Liver (tissue), 9 donors: ENCODE data around the gene ZNF714. TPM values are rescaled to one million over a fixed set of nuclear protein-coding genes. Genes with fewer than 3 reads are reported as not detected.
"Not testable (repeated sequence)": the region's sequence is repeated elsewhere in the genome, so short reads cannot be mapped to it uniquely, and the experiment has no call there.

Experiments
- DNase-seq: peaks from one replicate; pipeline ENCODE4 v3.0.0-alpha.2; 2017; ENCODE audit warnings: low spot score
- H3K27ac ChIP-seq, 2 donors: one replicate each; pipeline ENCODE4 v1.7.0; 2013; ENCODE audit warnings: inconsistent platforms in 2 of 2, low read length in 2 of 2, control low read depth in 1 of 2, low read depth in 1 of 2, mild to moderate bottlenecking in 1 of 2
- H3K27me3 ChIP-seq, 4 donors: one replicate each; pipeline versions ENCODE4 v1.6.1 to v1.7.0; 2013; ENCODE audit warnings: low read length in 3 of 4, inconsistent platforms in 1 of 4, mild to moderate bottlenecking in 1 of 4, moderate library complexity in 1 of 4; ENCODE audit not compliant: control insufficient read depth in 4 of 4, insufficient read depth in 4 of 4
- H3K36me3 ChIP-seq, 4 donors: one replicate each; pipeline versions ENCODE4 v1.6.1 to v1.7.0; 2013; ENCODE audit warnings: low read length in 3 of 4, mild to moderate bottlenecking in 3 of 4, low read depth in 1 of 4, moderate library complexity in 1 of 4; ENCODE audit not compliant: control insufficient read depth in 4 of 4, insufficient read depth in 3 of 4
- H3K4me1 ChIP-seq, 4 donors: one replicate each; pipeline versions ENCODE4 v1.6.1 to v1.7.0; 2013; ENCODE audit warnings: low read length in 3 of 4, mild to moderate bottlenecking in 3 of 4, moderate library complexity in 1 of 4; ENCODE audit not compliant: control insufficient read depth in 4 of 4, insufficient read depth in 4 of 4
- H3K4me3 ChIP-seq, 3 donors: one replicate each; pipeline versions ENCODE4 v1.6.1 to v1.7.0; 2013; ENCODE audit warnings: low read length in 3 of 3, control low read depth in 1 of 3, low read depth in 1 of 3, mild to moderate bottlenecking in 1 of 3
- H3K9ac ChIP-seq, 2 donors: one replicate each; pipeline ENCODE4 v1.7.0; 2013; ENCODE audit warnings: low read length in 2 of 2, mild to moderate bottlenecking in 2 of 2, moderate library complexity in 2 of 2, control low read depth in 1 of 2, low read depth in 1 of 2
- H3K9me3 ChIP-seq, 4 donors: one replicate each; pipeline versions ENCODE4 v1.6.1 to v1.7.0; 2013; ENCODE audit warnings: low read length in 3 of 4; ENCODE audit not compliant: control insufficient read depth in 4 of 4
- EGR1 ChIP-seq, 2 donors: IDR thresholded peaks; 2 replicates each; pipeline ENCODE4 v1.6.1; 2016 to 2018; ENCODE audit warnings: antibody characterized with exemption in 2 of 2, low read depth in 2 of 2
- FOXA1 ChIP-seq: IDR thresholded peaks from 2 replicates; pipeline ENCODE4 v1.6.1; 2016; ENCODE audit warnings: antibody characterized with exemption
- FOXA2 ChIP-seq: IDR thresholded peaks from 2 replicates; pipeline ENCODE4 v1.6.1; 2016; ENCODE audit warnings: antibody characterized with exemption
- GABPA ChIP-seq, 2 donors: IDR thresholded peaks in 1 of 2; conservative IDR thresholded peaks in 1 of 2; 2 replicates each; pipeline ENCODE4 v1.6.1; 2016; ENCODE audit warnings: antibody characterized with exemption in 2 of 2, mild to moderate bottlenecking in 1 of 2, moderate library complexity in 1 of 2
- HNF4A ChIP-seq, 2 donors: conservative IDR thresholded peaks; 2 replicates each; pipeline ENCODE4 v1.6.1; 2016; ENCODE audit warnings: antibody characterized with exemption in 2 of 2, mild to moderate bottlenecking in 2 of 2
- HNF4G ChIP-seq: IDR thresholded peaks from 2 replicates; pipeline ENCODE4 v1.6.1; 2016; ENCODE audit warnings: antibody characterized with exemption
- JUND ChIP-seq, 2 donors: IDR thresholded peaks; 2 replicates each; pipeline ENCODE4 v1.6.1; 2016; ENCODE audit warnings: antibody characterized with exemption in 2 of 2
- MAX ChIP-seq: IDR thresholded peaks from 2 replicates; pipeline ENCODE4 v1.6.1; 2016; ENCODE audit warnings: antibody characterized with exemption
- NR2F2 ChIP-seq: IDR thresholded peaks from 2 replicates; pipeline ENCODE4 v1.6.1; 2016; ENCODE audit warnings: antibody characterized with exemption
- RAD21 ChIP-seq, 2 donors: IDR thresholded peaks; 2 replicates each; pipeline ENCODE4 v1.6.1; 2016; ENCODE audit warnings: antibody characterized with exemption in 2 of 2, mild to moderate bottlenecking in 2 of 2
- RXRA ChIP-seq, 2 donors: IDR thresholded peaks; 2 replicates each; pipeline ENCODE4 v1.6.1; 2017 to 2018; ENCODE audit warnings: antibody characterized with exemption in 2 of 2, mild to moderate bottlenecking in 1 of 2
- SP1 ChIP-seq: IDR thresholded peaks from 2 replicates; pipeline ENCODE4 v1.6.1; 2018; ENCODE audit warnings: antibody characterized with exemption, mild to moderate bottlenecking
- TAF1 ChIP-seq: conservative IDR thresholded peaks from 2 replicates; pipeline ENCODE4 v1.6.1; 2016; ENCODE audit warnings: antibody characterized with exemption, mild to moderate bottlenecking
- YY1 ChIP-seq: IDR thresholded peaks from 2 replicates; pipeline ENCODE4 v1.6.1; 2016; ENCODE audit warnings: antibody characterized with exemption, mild to moderate bottlenecking
- WGBS: extraction: QIAGEN DNeasy Blood & Tissue Kit; methylation state at CpG from one replicate; pipeline ENCODE4 v1.1.7; 2013; 5-methylcytosine and 5-hydroxymethylcytosine counted together
- polyA plus RNA-seq, 2 donors: library from polyadenylated mRNA; stranded (reverse) in 1 of 2; unstranded in 1 of 2; fragments of 200-250 nt in 1 of 2; fragments of >200 nt in 1 of 2; fragmentation: Nextera tagmentation in 1 of 2; extraction: Ambion mirVana in 1 of 2; gene quantifications; one replicate each; pipeline versions ENCODE4 v1.2.1 to v1.2.3, GENCODE V29; 2013 to 2015
- total RNA-seq, 2 donors: library from RNA; depleted of rRNA; stranded (reverse); fragments of >200 nt; gene quantifications; one replicate each; pipeline ENCODE4 v1.2.3, GENCODE V29; 2014
- TF ChIP-seq, protein P1 (sequence below): IDR thresholded peaks from 2 replicates; pipeline ENCODE4 v1.6.1; 2016; ENCODE audit warnings: antibody characterized with exemption
- TF ChIP-seq, protein P2 (sequence below): IDR thresholded peaks from 2 replicates; pipeline ENCODE4 v1.6.1; 2016; ENCODE audit warnings: antibody characterized with exemption, mild to moderate bottlenecking
- TF ChIP-seq, protein P3 (sequence below): IDR thresholded peaks from 2 replicates; pipeline ENCODE4 v1.6.1; 2016; ENCODE audit warnings: antibody characterized with exemption
- donor health status: healthy.
- donor health status: healthy.
- donor health status: healthy.
- donor health status: healthy.
- donor health status: healthy.

ZNF714 gene
- total and polyA plus RNA-seq, 4 donors = 0.22 to 4.7 (median 0.81) TPM

GRCh38 chr19:21135433-21135832 lies 53.4 kb downstream of the ZNF714 start:
- Histone ChIP-seq H3K27me3 (no peaks in the 10 kb centered on the region), H3K9me3 (peaks cover 0 to 2% (median under 1%) of the 10 kb centered on the region in 4 donors), H3K27ac (no peak overlapping the region), H3K36me3 (peaks cover 0 to under 1% (median 0%) of the 10 kb centered on the region in 4 donors), H3K4me3 (no peak overlapping the region), H3K9ac (no peak overlapping the region), H3K4me1 (no peaks in the 10 kb centered on the region)
- 83% methylated on average over 8 of the region's 8 CpGs for WGBS
- TF ChIP-seq GABPA (IDR thresholded peaks at IDR 0.05 in 1 of 2, conservative IDR thresholded peaks at IDR 0.05 in 1 of 2) (no peak), RAD21 (IDR thresholded peaks at IDR 0.05) (no peak), FOXA1 (no peak), EGR1 (IDR thresholded peaks at IDR 0.05; ENCODE audit: low read depth in 2 of 2) (no peak), HNF4A (conservative IDR thresholded peaks at IDR 0.05) (no peak), JUND (IDR thresholded peaks at IDR 0.05) (no peak), MAX (no peak), FOXA2 (no peak), RXRA (IDR thresholded peaks at IDR 0.05) (no peak), TAF1 (no peak), HNF4G (no peak), SP1 (no peak), NR2F2 (no peak), YY1 (no peak)
- TF ChIP-seq, protein P1, sequence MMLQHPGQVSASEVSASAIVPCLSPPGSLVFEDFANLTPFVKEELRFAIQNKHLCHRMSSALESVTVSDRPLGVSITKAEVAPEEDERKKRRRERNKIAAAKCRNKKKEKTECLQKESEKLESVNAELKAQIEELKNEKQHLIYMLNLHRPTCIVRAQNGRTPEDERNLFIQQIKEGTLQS = no peak
- TF ChIP-seq, protein P2, sequence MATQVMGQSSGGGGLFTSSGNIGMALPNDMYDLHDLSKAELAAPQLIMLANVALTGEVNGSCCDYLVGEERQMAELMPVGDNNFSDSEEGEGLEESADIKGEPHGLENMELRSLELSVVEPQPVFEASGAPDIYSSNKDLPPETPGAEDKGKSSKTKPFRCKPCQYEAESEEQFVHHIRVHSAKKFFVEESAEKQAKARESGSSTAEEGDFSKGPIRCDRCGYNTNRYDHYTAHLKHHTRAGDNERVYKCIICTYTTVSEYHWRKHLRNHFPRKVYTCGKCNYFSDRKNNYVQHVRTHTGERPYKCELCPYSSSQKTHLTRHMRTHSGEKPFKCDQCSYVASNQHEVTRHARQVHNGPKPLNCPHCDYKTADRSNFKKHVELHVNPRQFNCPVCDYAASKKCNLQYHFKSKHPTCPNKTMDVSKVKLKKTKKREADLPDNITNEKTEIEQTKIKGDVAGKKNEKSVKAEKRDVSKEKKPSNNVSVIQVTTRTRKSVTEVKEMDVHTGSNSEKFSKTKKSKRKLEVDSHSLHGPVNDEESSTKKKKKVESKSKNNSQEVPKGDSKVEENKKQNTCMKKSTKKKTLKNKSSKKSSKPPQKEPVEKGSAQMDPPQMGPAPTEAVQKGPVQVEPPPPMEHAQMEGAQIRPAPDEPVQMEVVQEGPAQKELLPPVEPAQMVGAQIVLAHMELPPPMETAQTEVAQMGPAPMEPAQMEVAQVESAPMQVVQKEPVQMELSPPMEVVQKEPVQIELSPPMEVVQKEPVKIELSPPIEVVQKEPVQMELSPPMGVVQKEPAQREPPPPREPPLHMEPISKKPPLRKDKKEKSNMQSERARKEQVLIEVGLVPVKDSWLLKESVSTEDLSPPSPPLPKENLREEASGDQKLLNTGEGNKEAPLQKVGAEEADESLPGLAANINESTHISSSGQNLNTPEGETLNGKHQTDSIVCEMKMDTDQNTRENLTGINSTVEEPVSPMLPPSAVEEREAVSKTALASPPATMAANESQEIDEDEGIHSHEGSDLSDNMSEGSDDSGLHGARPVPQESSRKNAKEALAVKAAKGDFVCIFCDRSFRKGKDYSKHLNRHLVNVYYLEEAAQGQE = no peak
- TF ChIP-seq, protein P3, sequence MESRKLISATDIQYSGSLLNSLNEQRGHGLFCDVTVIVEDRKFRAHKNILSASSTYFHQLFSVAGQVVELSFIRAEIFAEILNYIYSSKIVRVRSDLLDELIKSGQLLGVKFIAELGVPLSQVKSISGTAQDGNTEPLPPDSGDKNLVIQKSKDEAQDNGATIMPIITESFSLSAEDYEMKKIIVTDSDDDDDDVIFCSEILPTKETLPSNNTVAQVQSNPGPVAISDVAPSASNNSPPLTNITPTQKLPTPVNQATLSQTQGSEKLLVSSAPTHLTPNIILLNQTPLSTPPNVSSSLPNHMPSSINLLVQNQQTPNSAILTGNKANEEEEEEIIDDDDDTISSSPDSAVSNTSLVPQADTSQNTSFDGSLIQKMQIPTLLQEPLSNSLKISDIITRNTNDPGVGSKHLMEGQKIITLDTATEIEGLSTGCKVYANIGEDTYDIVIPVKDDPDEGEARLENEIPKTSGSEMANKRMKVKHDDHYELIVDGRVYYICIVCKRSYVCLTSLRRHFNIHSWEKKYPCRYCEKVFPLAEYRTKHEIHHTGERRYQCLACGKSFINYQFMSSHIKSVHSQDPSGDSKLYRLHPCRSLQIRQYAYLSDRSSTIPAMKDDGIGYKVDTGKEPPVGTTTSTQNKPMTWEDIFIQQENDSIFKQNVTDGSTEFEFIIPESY = no peak
- no peak for DNase-seq

GRCh38 chr19:21138130-21138529 lies 56.1 kb downstream of the ZNF714 start:
- DNase-seq = no peak
- TF ChIP-seq GABPA (IDR thresholded peaks at IDR 0.05 in 1 of 2, conservative IDR thresholded peaks at IDR 0.05 in 1 of 2) (no peak), HNF4G (no peak), SP1 (no peak), MAX (no peak), FOXA1 (no peak)
- TF ChIP-seq, protein P2 = no peak
- no peak overlapping the region for H3K27ac ChIP-seq

GRCh38 chr19:21141006-21141405 lies 59.0 kb downstream of the ZNF714 start:
- H3K9me3 ChIP-seq, H3K4me1 ChIP-seq, H3K27ac ChIP-seq, H3K27me3 ChIP-seq, H3K4me3 ChIP-seq, H3K36me3 ChIP-seq, DNase-seq, H3K9ac ChIP-seq: not testable (repeated sequence)
- WGBS = 97% methylated on average over 1 of the region's 1 CpG

More at GRCh38 chr19:21138130-21138529, 56.1 kb downstream of the ZNF714 start:
- Histone ChIP-seq H3K36me3 (no peaks in the 10 kb centered on the region), H3K9me3 (peaks cover 0 to 2% (median 2%) of the 10 kb centered on the region in 4 donors), H3K27me3 (no peaks in the 10 kb centered on the region), H3K9ac (no peak overlapping the region), H3K4me3 (no peak overlapping the region), H3K4me1 (no peaks in the 10 kb centered on the region)
